HepG2 (cell line): ENCODE results near the gene STOML1. TPM values are rescaled to one million over a fixed set of nuclear protein-coding genes. Genes with fewer than 3 reads are reported as not detected.

Experiments
- ATAC-seq: fragments of 200-7000 bp; cut with Tn5 transposase; 3 replicates; pipeline ENCODE4 v1.9.1; 2020; ENCODE audit warnings: mild to moderate bottlenecking, moderate library complexity
- BruUV-seq: library from RNA; stranded (reverse); fragments of 400-500 nt; replicated peaks from 2 replicates; lab custom pipeline; 2021; lab: Mats Ljungman, UMichigan
- CTCF ChIA-PET: fragments of 300-600 bp; formaldehyde crosslinking; extraction: SDS; loops from one replicate; lab custom pipeline; 2021; ENCODE audit warnings: low total read pairs, inconsistent platforms, low intra/inter-chr PET ratio; lab: Yijun Ruan, JAX
- POLR2A ChIA-PET: fragments of 350-600 bp; sonication (Branson Sonifier 250); formaldehyde crosslinking; loops from one replicate; lab custom pipeline; 2020; ENCODE audit warnings: antibody characterized with exemption, inconsistent platforms; lab: Yijun Ruan, JAX
- DNase-seq: peaks from one replicate; pipeline ENCODE4 v3.0.0-alpha.2; 2015; ENCODE audit warnings: low spot score
- FAIRE-seq: peaks from 3 replicates; lab custom pipeline; 2011; peaks lifted over from hg19 to GRCh38; lab: Jason Lieb, UNC
- H2AFZ ChIP-seq: one replicate; pipeline ENCODE4 v1.6.1; 2011; ENCODE audit warnings: low read length, inconsistent platforms
- H3K27ac ChIP-seq: fragments of 300-600 bp; 3 replicates; pipeline ENCODE4 v1.8.0; 2011; ENCODE audit warnings: mixed run types, mild to moderate bottlenecking, mixed read lengths, low read length, inconsistent platforms; ENCODE audit not compliant: insufficient read depth; ENCODE audit errors: extremely low read length
- H3K27me3 ChIP-seq, 2 experiments: fragments of 200-600 bp in 1 of 2; 2 replicates in 1 of 2; 3 replicates in 1 of 2; pipeline versions ENCODE4 v1.6.0 to v1.8.0; 2011; ENCODE audit warnings: low read length in 2 of 2, mild to moderate bottlenecking in 2 of 2, moderate library complexity in 2 of 2, inconsistent platforms in 1 of 2; ENCODE audit not compliant: insufficient read depth in 2 of 2, control insufficient read depth in 1 of 2
- H3K36me3 ChIP-seq, 2 experiments: fragments of 200-600 bp in 1 of 2; replicated peaks in 1 of 2; 2 replicates in 1 of 2; 3 replicates in 1 of 2; pipeline versions ENCODE4 v1.5.1 to v1.8.0; 2011; ENCODE audit warnings: low read length in 2 of 2, inconsistent platforms in 1 of 2; ENCODE audit not compliant: insufficient read depth in 2 of 2, control insufficient read depth in 1 of 2
- H3K4me1 ChIP-seq: 2 replicates; pipeline ENCODE4 v1.5.1; 2012; ENCODE audit warnings: low read length, inconsistent platforms; ENCODE audit not compliant: insufficient read depth
- H3K4me2 ChIP-seq: 2 replicates; pipeline ENCODE4 v1.6.0; 2011; ENCODE audit warnings: low read depth, low read length, inconsistent platforms
- H3K4me3 ChIP-seq, 3 experiments: fragments of 200-600 bp in 1 of 3; sonication (generic), shearing (Covaris generic) in 1 of 3; replicated peaks in 1 of 3; 2 replicates each; pipeline ENCODE4 v1.5.1; 2011 to 2016; ENCODE audit warnings: low read length in 3 of 3, inconsistent platforms in 2 of 3, low read depth in 2 of 3, mild to moderate bottlenecking in 2 of 3, control low read depth in 1 of 3, mixed read lengths in 1 of 3; ENCODE audit not compliant: insufficient read depth in 1 of 3
- H3K79me2 ChIP-seq: one replicate; pipeline ENCODE4 v1.6.1; 2011; ENCODE audit warnings: low read length, inconsistent platforms; ENCODE audit not compliant: insufficient read depth
- H3K9ac ChIP-seq: 2 replicates; pipeline ENCODE4 v1.6.0; 2011; ENCODE audit warnings: mild to moderate bottlenecking, low read depth, low read length, inconsistent platforms; ENCODE audit not compliant: insufficient read depth
- H3K9me3 ChIP-seq: 2 replicates; pipeline ENCODE4 v1.5.1; 2012; ENCODE audit warnings: mild to moderate bottlenecking, low read length
- H4K20me1 ChIP-seq: 2 replicates; pipeline ENCODE4 v1.6.0; 2011; ENCODE audit warnings: inconsistent platforms, mild to moderate bottlenecking, low read length, moderate library complexity; ENCODE audit not compliant: insufficient read depth
- ARNTL ChIP-seq: sonication (generic); formaldehyde crosslinking; IDR thresholded peaks from 2 replicates; pipeline ENCODE4 v1.4.0; 2020; ENCODE audit warnings: mild to moderate bottlenecking, missing genetic modification reagents
- CEBPG ChIP-seq: IDR thresholded peaks from 2 replicates; pipeline ENCODE4 v1.6.1; 2016
- ETV5 ChIP-seq: IDR thresholded peaks from 2 replicates; pipeline ENCODE4 v1.6.1; 2018; ENCODE audit warnings: missing biosample characterization, missing genetic modification reagents, inconsistent platforms, borderline replicate concordance
- MED8 ChIP-seq: sonication (generic); formaldehyde crosslinking; IDR thresholded peaks from 2 replicates; pipeline ENCODE4 v1.8.1; 2023; ENCODE audit warnings: mild to moderate bottlenecking, missing genetic modification reagents; ENCODE audit not compliant: insufficient replicate concordance
- NCOA5 ChIP-seq: sonication (generic); formaldehyde crosslinking; IDR thresholded peaks from 2 replicates; pipeline ENCODE4 v1.4.0; 2020; ENCODE audit warnings: missing genetic modification reagents
- NR2C2 ChIP-seq: sonication (generic); formaldehyde crosslinking; IDR thresholded peaks from 2 replicates; pipeline ENCODE4 v1.4.0; 2020; ENCODE audit warnings: missing genetic modification reagents, mild to moderate bottlenecking, moderate library complexity, borderline replicate concordance
- PHF5A ChIP-seq: IDR thresholded peaks from one replicate; pipeline ENCODE4 v1.6.1; 2018; ENCODE audit warnings: low read depth, missing genetic modification reagents; ENCODE audit not compliant: unreplicated experiment
- SP5 ChIP-seq: IDR thresholded peaks from 2 replicates; pipeline ENCODE4 v1.6.1; 2016; ENCODE audit warnings: low read depth, borderline replicate concordance
- ZFX ChIP-seq: sonication (generic); formaldehyde crosslinking; IDR thresholded peaks from 2 replicates; pipeline ENCODE4 v1.4.0; 2020; ENCODE audit warnings: mild to moderate bottlenecking, low read depth, missing genetic modification reagents, moderate library complexity
- ZNF224 ChIP-seq: sonication (generic); formaldehyde crosslinking; IDR thresholded peaks from 2 replicates; pipeline ENCODE4 v1.5.0; 2020; ENCODE audit warnings: mild to moderate bottlenecking, missing genetic modification reagents
- ZNF333 ChIP-seq: sonication (generic); formaldehyde crosslinking; IDR thresholded peaks from 2 replicates; pipeline ENCODE4 v1.4.0; 2020; ENCODE audit warnings: mild to moderate bottlenecking, missing genetic modification reagents, borderline replicate concordance
- ZNF549 ChIP-seq: sonication (generic); formaldehyde crosslinking; IDR thresholded peaks from 2 replicates; pipeline ENCODE4 v1.5.0; 2020; ENCODE audit warnings: missing genetic modification reagents
- ZNF7 ChIP-seq: IDR thresholded peaks from 2 replicates; pipeline ENCODE4 v1.6.1; 2016; ENCODE audit warnings: missing biosample characterization, missing genetic modification reagents
- WGBS: methylation state at CpG from one replicate; pipeline ENCODE4 v1.1.6; 2017; ENCODE audit warnings: low lambda C conversion rate; 5-methylcytosine and 5-hydroxymethylcytosine counted together
- in situ Hi-C: cut with HindIII; loops from 2 replicates; pipeline ENCODE4 v1.10.0; 2017; ENCODE audit warnings: low pct_unique_long_range_greater_than_20kb; ENCODE audit not compliant: extremely low pct_ligation_motif_present
- intact Hi-C: fragments of 100-400 bp; cut with micrococcal nuclease; formaldehyde crosslinking; loops from one replicate; pipeline ENCODE4 v1.10.0; 2022; ENCODE audit not compliant: unreplicated experiment
- polyA plus RNA-seq, 8 experiments: library from polyadenylated mRNA; depleted of rRNA in 3 of 8; stranded (reverse) in 7 of 8; unstranded in 1 of 8; fragments of >200 nt; fragmentation: Illumina TruSeq in 4 of 8; extraction: Trizol in 4 of 8; gene quantifications; 2 replicates each; pipeline versions ENCODE4 v1.2.1 to v1.2.3, GENCODE V29; 2011 to 2016; ENCODE audit warnings: low read depth in 4 of 8, missing spikeins in 1 of 8, mixed read lengths in 1 of 8; ENCODE audit not compliant: insufficient read depth in 1 of 8
- total RNA-seq, 5 experiments: library from RNA; depleted of rRNA; stranded (reverse); fragments of >200 nt; fragmentation: Illumina TruSeq; extraction: Trizol; gene quantifications; 2 replicates each; pipeline ENCODE4 v1.2.3, GENCODE V29; 2016; ENCODE audit warnings: low read depth in 1 of 5
- TF ChIP-seq, protein P1 (sequence below): sonication (generic); formaldehyde crosslinking; IDR thresholded peaks from 2 replicates; pipeline ENCODE4 v1.4.0; 2020; ENCODE audit warnings: mild to moderate bottlenecking, missing genetic modification reagents

Gene STOML1
- total and polyA plus RNA-seq, 2 of the 13 experiments (the other 11 are each of a cell fraction or from before 2014, with no cell fraction given) = 3.5 to 3.7 TPM

DNA sequence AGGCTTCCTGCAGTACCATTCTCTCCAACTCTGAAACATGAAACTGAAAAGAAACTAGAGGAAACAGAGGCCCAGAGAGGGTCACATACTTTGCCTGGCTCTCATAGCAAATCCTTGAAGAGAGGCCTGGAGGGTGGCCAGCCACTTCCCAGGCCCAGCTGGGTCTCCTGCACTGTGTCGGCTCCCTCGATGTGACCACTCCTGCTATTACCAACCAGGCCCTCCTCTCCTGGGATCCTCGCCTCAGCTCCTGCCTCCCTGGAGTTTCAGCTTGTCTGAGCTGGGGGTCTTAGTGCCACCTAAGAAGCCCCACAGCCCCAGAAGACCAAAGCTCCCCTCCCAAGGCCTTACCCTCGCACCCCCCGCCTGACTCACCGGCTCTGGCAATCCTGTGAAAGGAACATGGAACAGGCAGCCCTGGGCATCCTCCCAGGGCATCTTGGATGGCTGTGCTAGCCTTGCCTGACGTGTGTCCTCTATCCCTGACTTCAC lies 61.3 kb downstream of the STOML1 start:
- H3K4me2 ChIP-seq = no peak overlapping the region
- H3K27me3 ChIP-seq = peaks cover 6 to 52% of the 10 kb centered on the region in 2 experiments; a peak in 4 of 5 replicates
- no peak for ATAC-seq
- CTCF ChIA-PET = no interaction called here
- no peak for TF ChIP-seq SP5
- no peak for TF ChIP-seq ETV5
- TF ChIP-seq PHF5A (CRISPR knock-in tag) = no peak
- no peak for TF ChIP-seq ZNF549 (CRISPR knock-in tag)
- TF ChIP-seq ZFX = no peak
- TF ChIP-seq NCOA5 (CRISPR knock-in tag) = no peak
- TF ChIP-seq ZNF224 = no peak
- TF ChIP-seq MED8 (CRISPR knock-in tag) = no peak
- TF ChIP-seq ARNTL (CRISPR knock-in tag) = no peak
- no peak for TF ChIP-seq ZNF7 (CRISPR knock-in tag)
- no peak overlapping the region for H3K27ac ChIP-seq
- BruUV-seq = no TSS peak
- no peaks in the 10 kb centered on the region for H4K20me1 ChIP-seq
- H3K79me2 ChIP-seq = no peaks in the 10 kb centered on the region
- H3K9ac ChIP-seq = no peak overlapping the region
- POLR2A ChIA-PET = no interaction called here
- no peak overlapping the region for H2AFZ ChIP-seq
- no peak for DNase-seq
- H3K4me1 ChIP-seq = peaks cover 6% of the 10 kb centered on the region; the same call in 1 of the 2 replicates
- FAIRE-seq = no peak
- WGBS = 8% methylated on average over 4 of the region's 7 CpGs
- H3K36me3 ChIP-seq = no peaks in the 10 kb centered on the region
- intact Hi-C loops = no loop called here
- no peaks in the 10 kb centered on the region for H3K9me3 ChIP-seq
- in situ Hi-C loops = no loop called here
- H3K4me3 ChIP-seq = no peak overlapping the region

DNA sequence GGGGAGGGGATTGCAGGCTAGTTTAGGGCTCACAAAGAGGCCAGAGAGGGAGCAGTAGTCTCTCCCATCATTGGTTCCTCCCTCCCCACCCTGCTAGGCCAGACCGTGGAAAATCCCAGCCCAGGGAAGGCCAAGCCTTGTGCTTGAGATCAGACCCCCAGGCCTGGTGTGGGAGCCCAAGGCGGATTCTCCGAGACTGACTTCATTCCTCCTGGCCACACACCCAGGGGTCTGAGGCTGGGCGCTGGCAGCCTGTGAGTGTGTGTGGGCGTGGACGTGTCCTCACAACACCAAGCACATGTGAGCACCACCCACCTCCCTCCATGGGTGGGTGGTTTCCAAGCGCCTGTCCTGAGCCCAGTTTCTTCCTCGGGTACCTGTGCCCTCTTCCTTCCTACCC lies 61.7 kb downstream of the STOML1 start:
- H3K9me3 ChIP-seq = no peaks in the 10 kb centered on the region
- no peak overlapping the region for H3K4me3 ChIP-seq
- ChIA-PET POLR2A (no interaction called here), CTCF (no interaction called here)
- H3K27me3 ChIP-seq = peaks cover 6 to 52% of the 10 kb centered on the region in 2 experiments; a peak in 4 of 5 replicates
- FAIRE-seq = no peak
- in situ Hi-C loops = no loop called here
- H2AFZ ChIP-seq = no peak overlapping the region
- DNase-seq = no peak
- intact Hi-C loops = no loop called here
- no peak overlapping the region for H3K27ac ChIP-seq
- peaks cover 6% of the 10 kb centered on the region; the same call in 1 of the 2 replicates for H3K4me1 ChIP-seq
- H4K20me1 ChIP-seq = no peaks in the 10 kb centered on the region
- H3K79me2 ChIP-seq = no peaks in the 10 kb centered on the region
- BruUV-seq = no TSS peak
- no peak overlapping the region for H3K9ac ChIP-seq
- no peaks in the 10 kb centered on the region for H3K36me3 ChIP-seq
- 29% methylated on average over 5 of the region's 8 CpGs for WGBS
- no peak for ATAC-seq
- no peak overlapping the region for H3K4me2 ChIP-seq
- TF ChIP-seq CEBPG (no peak), NR2C2 (CRISPR knock-in tag) (no peak), ZNF333 (CRISPR knock-in tag) (no peak)
- TF ChIP-seq, protein P1, sequence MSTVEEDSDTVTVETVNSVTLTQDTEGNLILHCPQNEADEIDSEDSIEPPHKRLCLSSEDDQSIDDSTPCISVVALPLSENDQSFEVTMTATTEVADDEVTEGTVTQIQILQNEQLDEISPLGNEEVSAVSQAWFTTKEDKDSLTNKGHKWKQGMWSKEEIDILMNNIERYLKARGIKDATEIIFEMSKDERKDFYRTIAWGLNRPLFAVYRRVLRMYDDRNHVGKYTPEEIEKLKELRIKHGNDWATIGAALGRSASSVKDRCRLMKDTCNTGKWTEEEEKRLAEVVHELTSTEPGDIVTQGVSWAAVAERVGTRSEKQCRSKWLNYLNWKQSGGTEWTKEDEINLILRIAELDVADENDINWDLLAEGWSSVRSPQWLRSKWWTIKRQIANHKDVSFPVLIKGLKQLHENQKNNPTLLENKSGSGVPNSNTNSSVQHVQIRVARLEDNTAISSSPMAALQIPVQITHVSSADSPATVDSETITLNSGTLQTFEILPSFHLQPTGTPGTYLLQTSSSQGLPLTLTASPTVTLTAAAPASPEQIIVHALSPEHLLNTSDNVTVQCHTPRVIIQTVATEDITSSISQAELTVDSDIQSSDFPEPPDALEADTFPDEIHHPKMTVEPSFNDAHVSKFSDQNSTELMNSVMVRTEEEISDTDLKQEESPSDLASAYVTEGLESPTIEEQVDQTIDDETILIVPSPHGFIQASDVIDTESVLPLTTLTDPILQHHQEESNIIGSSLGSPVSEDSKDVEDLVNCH (CRISPR knock-in tag) = no peak
